HG03196 (cell line): ENCODE measurements around the gene C16orf96.

Source experiments
- ATAC-seq: cut with Tn5 transposase; IDR thresholded peaks from one replicate; pipeline ENCODE4 v1.9.1; 2021; ENCODE audit not compliant: unreplicated experiment

C16orf96 gene

DNA sequence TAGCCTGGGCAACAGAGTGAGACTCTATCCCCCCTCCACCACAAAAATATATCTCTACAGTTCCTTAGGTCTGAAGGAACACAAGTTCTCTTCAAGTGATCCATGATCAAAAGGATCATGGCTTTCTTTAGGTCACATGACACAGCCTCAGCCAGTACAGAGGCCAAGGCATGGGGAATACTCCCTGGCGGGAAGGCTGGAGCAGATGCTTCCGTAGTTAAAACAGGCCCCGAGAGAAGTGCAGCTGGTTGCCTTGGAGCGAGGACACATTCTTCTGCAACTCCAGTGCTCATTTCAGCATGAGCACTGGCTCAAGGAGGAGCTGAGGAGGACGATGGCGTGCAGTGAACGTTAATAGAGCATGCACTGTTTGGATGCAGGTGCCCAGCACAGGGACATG, 31.1 kb upstream of the C16orf96 start:
- ATAC-seq = no peak

DNA sequence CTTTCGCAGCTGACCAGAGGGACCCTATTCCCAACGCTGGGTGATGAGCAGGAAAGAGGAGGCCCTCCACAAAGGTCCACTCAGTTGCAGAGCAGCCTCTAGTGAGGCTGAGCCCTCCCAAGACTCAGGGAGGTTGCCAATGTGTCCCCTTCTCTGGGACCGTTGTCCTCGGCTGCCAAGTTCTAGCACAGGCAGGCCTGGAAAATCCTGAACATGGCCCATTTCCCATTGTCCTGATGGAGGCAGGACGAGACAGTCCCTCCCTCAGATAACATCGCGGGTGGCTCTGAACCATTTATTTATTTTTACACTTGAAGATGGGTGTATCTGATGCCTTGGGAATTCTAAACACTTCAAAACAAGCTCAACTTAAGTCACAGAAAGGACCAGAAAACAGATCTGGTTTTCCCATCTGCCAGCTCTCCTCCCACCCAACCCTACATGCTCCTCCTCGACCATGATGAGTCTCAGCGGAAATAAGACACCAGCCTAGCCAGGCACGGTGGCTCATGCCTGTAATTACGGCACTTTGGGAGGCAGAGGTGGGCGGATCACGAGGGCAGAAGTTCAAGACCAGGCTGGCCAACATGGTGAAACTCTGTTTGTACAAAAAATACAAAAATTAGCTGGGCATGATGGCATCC, 30.4 kb upstream of the C16orf96 start:
- ATAC-seq = no peak

DNA sequence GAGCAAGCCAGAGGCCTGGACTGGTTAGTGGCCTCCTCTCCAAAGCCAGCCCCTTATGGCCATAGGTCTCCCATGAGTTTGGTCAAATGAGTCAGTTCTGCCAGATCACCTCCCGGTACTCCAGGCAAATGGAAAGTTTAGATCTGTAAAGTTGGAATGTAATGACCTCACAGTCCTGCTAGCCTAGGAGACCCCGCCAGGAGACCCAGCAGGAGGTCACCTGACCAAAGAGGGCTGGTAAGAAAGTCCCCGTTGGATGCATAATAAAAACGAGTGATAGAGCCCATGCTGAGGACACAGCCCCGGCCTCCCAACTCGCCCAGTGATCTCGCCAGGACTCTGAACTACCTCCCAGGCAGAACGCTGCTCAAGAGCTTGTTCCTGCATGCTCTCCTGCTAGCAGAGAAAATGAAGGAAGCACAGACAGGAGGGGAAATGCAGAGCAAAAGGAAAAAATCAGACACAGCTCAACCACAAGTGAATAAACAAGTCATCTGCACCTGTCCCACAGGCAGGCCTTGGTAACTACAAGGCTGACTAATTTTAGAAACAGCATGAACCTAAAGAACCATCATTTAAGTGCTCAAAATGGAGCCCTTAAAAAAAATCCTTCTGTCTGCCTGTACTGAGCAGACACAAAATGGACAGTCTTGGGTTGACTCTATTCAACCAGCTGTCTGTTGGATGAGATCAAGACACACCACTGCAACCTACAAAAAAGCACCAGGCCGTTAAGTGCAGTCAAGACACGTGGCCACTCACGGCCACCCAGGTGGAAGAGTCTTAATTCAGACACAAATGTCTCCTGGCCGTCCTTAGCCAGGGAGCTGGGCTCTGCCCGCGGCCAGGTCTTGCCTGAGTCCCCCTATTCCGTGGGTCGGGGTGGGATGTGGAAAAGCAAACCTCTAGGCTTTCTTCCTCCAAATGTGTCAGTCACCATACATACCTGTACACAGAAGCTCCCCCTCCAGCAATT, 26.8 kb upstream of the C16orf96 start:
- no peak for ATAC-seq

DNA sequence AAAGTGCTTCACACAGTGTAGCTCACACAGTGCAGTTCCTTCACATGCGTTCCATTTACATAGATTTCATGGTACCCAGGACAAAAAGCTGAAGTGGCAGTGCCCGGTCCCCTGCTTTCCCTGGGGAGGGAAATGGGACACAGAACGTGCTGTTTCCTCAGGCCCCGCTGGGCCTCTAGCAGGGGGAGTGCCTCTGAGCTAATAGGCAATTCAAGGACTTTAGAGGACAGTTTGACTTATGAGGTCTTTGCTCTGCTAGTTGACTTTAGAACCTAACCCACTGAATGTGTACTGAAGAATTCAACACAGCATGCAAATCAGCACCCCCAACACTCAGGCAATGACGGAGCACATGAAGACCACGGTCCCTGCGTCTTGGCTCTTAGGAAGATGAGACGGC, 24.3 kb upstream of the C16orf96 start:
- no peak for ATAC-seq

DNA sequence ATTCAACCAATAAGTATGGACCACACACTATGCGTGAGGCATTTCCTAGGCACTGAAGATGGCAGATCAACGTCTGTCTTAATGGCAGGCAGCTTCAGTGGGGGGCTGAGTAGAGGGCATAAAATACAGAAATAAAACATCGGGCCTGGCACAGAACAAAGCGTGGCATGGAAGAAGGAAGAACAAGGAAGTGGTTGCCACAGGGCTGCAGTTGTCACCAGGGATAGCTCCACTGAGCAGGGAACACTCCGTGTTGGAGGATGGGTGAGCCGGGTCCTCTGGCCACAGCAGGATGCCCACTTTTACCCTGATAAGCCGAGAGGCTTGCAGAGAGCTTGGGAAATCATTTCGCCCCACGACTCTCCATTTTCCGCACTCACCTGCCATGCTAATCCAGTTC, 23.9 kb upstream of the C16orf96 start:
- no peak for ATAC-seq

DNA sequence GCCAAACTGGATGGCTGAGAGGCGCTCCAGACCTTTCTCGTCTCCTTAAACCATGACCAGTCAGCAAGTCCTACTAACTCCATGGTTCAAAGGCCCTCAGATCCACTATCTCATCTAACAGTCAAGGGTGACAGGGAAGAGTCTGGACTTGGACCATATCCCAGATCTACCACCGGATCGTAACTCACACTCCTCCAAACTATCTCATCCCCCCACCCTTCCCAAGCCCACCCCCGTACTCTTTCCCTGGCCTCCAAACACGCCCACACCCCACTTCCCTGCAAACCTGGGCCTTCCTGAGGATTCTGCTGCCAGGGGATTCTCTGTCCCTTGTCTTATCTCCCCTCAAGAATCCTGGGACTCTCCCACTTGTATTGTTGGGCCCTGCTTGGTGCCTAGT, 22.6 kb upstream of the C16orf96 start:
- ATAC-seq = no peak

DNA sequence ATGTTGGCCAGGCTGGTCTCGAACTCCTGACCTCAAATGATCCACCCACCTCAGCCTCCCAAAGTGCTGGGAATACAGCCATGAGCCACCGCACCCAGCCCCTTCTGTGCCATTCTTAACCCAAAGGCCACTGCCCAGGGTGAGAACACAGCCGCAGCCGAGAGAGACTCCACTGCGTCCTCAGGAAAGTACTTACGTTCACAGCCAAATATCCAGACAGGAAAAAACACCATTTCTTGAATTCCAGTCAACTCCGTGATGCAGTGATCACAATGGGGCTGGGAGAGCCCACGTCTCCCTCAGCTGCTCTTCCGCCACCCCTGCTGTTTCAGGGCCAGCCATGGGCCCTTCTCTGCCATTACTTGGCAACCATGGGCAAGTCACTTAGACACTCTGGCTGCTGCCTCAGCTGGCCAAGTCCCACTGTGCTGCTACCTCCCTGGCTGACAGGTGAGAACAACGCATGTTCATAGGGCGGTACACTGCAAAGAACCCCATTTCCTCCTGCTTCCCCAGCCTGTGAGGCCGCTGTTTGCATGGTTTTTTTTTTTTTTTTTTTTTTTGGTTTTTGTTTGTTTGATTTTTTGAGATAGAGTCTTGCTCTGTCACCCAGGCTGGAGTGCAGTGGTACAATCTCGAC, 21.9 kb upstream of the C16orf96 start:
- ATAC-seq = no peak

DNA sequence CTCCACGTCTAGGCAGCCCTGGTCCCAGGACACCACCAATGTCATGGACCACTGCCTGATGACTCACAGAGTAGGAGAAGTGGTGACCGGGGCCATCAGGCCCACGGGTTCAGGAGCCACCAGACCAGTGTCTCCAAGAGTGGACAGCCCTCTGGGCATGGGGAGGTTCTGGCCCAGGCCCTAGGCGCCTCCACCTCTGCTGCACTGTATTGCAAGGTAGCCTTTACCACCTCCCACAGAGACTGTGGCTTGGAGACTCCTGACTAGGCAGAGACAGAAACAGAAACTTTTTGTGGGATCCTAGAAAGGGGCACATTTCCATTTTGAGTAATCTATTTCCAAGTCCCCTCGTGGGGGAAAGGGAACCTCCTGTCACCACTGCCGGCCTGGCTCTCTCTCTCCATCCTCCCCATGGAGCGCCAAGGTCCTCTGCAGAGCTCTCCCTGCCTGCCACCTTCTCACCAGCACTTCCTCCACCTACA, 20.5 kb upstream of the C16orf96 start:
- no peak for ATAC-seq

DNA sequence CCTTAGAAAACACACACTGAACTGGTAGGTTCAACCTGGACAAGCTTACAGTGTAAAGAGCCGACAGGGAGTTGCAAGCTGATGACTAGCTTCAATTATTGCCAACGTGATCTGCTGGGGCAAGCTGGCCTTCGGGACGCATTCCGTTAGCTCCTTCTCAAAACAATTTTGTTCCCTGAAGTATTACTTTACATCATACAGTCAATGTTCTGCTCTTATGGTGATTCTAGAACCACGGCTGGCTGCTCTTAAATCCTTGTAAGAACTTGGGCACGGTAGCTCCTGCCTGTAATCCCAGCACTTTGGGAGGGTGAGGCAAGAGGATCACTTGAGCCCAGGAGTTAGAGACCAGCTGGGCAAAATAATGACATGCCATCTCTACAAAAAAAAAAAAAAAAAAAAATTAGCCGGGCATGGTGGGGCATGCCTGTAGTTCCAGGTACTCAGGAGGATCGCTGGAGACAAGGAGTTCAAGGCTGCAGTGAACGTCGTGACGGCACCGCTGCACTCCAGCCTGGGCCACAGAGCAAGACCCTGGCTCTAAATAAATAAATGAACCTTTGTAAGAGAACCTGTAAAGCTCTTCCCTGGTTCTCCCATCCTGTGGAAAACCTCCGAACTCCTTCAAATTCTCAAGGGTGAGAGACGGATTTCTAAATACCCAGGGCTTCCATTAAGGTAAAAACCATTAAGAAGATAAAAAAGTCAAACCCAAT, 19.6 kb upstream of the C16orf96 start:
- no peak for ATAC-seq

DNA sequence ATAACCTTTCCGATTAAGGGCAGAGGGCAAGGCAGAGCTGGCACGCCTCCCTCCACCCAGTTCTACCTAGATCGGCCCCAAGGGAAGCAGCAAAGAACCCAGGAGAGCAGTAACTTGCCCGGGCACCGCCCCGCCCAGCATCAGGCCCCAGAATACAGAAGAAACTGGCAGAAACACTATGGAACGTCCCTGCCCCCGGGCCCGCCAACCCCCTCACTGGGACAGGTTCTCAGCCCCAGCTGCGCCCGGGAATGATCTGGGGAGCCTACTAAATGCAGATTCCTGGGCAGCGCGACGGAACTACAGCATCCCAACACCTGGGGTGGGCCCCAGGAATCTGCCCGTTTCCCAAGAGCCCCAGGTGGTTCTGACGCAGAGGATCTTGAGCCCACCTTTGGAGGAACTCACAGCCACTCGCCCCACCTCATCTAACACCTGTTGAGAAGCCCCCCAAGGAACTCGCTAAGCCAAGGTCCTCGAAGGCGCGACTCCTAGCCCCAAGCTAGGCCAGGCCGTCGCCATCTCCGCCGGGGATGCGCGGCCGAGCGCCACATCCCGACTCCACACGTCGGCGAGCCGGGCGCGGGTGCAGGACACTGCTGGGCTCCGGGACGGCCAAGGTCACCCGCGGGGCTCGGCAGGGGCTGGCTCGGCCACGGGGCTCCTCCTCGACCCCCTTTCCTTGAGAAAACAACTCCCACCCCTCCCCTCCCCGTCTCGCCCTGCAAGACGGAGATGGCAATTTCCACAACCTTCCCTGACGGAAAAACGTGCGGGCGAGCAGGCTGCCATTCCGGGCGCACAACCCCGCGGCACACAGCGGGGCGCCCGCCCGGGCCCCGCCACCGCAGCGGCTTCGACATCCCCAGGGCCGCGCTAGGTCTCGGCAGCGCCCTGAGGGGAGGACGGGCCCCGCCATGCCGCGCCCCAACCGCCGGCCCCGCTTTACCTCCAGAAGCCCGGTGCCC, 18.5 kb upstream of the C16orf96 start:
- peak; percentile 13 for ATAC-seq

DNA sequence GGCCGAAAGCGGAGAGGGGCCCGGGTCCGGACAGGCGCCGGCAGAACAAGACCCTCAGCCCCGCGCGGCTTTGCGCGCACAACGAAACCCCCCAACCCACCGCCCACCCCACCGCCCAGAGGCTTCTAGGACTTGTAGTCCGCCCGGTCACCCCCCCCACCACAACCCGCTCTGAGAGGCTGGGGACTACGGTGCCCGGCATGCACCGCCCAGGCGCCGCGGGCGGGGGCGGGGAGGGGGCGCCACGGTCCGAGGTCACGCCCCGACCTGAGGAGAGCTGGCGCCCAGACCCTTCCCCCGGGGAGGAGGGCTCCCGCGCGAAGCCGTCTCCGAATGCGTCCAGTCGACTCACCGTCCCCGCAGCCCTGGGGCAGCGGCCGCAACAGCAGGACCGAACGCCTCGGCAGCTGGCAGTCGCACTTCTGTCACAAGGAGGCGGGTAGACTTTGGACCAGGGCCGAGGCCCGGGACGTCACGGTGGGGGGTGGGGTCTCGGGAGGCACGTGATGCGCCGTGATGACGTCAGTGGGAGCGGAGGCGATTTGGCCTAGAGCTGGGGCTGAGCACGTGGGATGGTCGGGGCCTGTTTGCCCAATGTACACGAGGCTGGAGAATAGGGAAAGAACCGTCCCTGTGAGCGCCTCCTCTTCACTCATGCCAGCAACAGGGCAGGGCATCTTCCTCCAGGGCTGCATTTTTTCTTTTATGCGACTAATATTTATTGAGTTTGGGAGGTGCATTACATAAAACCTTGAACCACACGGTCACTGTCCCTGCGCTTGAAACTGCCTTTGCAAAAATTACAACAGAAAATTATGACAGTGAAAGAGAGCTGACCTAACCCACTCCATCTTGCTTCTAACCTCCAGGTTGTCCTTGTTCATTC, 17.5 kb upstream of the C16orf96 start, which contains the start of gene CDIP1:
CDIP1 (minus strand) TSS at position 424 of the 886 bp plus-strand sequence. CDS start 24,643 bp downstream, outside the sequence.
- peak; percentile 73 for ATAC-seq

DNA sequence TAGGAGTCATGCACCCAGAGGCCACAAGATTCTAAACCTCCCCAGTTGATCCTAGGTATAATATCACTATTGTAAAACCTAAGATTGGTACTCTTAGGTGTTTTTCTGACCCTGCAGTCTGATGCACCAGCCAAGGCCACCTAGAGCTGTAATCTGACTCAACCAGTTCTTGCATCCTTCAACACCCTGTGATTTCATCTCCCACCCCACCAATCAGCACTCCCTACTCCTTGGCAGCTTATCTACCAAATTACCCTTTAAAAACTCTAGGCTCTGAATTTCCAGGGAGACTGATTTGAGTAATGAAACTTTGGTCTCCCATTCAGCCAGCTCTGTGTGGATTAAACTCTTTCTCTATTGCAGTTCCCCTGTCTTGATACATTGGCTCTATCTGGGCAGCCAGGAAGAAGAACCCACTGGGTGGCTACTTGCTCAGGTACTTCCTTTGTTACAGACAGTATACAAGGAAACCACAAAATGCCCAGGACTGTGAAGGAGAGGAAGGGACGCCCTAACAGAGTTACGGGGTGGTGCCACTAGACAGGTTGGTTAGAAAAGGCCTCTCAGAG, 16.3 kb upstream of the C16orf96 start:
- ATAC-seq = no peak

DNA sequence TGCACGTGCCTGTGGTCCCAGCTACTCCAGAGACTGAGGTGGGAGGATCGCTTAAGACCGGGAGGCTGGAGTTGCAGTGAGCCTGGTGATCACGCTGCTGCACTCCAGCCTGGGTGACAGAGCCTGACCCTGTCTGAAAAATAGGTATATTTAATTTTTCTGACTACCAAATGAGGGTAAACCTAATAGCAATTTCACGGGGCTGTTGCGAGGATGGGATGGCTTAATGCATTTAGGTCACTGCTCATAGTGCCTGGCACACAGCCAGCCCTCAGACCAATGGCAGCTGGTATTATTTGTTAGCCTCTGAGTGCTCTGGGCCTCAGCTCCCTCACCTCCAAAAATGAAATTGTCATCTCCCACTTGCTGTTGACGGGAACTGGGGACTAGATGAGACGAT, 11.7 kb upstream of the C16orf96 start:
- no peak for ATAC-seq

DNA sequence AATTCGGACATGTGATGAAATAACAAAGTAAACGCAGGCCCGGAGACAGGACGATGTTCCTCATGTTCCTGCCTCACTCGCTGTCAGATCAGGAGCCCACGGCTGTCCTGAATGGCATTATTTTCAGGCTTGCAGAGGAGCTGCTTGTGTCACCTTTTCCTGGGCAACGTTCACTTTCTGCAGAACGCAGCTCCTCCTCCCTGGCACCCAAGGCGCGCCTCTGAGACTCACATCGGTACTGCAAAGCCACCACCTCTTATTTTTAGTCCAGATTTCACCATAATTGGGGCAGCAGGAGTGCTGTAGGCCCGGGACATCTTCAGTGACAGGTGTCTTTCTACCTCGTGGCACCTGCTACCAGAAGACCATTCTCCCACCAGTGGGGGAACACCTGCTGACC, 8.0 kb upstream of the C16orf96 start:
- ATAC-seq = no peak

DNA sequence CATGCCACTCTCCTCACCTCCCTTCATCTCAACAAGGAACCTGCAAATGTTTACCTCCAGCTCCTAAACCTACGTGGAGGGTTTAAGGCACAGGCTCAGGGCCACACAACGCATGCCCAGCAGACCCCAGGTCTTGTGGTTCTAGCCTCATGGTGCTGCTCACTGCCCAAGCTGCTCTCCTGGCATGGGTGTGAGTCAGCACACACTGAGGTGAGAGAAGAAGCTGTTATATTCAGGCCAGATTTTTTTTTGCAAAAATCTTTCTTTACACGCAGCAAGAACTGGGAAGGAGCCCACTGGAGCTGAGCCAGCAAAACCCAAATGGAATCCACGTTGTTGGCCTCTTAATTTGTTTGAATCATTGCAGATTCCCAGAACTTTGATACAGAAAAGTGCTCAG, 5.5 kb upstream of the C16orf96 start:
- no peak for ATAC-seq

DNA sequence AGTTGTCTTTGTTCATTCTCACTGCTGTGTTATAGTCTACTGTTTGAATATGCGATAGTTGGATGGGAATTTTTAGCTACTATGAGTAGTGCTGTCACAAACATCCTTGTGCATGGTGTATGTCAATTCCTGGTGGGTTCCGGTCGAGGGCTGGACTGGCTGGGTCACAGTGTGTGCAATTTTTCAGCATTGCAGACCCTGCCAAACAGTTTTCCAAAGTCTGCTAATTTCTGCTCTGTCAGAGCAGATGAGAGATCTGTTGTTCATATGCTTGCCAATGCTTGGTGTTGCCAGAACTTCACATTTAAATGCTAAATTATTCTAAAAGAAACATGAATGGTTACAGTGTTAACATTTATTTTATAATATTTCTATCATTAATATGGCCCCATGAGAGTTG, 3.6 kb upstream of the C16orf96 start:
- ATAC-seq = no peak

DNA sequence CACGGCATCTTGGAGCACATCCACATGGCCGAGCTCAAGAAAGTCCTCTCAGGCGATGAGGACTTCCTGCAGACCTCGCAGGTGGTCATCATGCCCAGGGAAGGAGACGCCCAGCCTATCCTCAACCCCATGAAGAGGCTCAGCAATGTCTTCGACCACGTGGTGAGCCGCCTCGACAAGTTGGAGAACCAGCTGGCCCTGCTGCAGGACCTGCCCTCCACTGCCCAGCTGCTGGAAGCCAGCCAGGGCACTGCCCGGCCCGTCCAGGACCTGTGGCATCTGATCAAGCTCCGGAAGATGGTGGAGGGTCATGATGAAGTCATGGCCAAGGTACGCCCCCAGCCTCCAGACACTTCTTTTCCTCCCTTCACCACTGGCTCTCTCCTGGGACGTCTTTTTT, 440 bp downstream of the C16orf96 start:
- no peak for ATAC-seq

DNA sequence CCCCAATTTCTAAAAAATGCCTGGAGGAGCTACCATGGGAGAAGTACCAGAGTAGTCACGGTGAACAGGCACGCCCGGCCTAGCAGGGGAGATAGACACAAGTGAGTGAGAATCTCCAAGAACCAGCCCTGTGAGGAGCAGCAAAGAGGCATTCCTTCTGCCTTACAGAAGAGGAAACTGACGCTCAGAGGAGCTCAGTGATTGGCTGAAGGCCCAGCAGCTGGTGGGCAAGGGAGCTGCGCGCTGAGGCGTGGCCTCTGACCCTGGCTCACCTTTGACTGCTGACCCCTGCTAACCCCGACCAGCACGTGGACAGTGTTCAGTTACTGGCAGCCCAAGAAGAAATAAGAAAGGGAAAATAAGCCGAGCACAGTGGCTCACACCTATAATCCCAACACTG, 1.8 kb downstream of the C16orf96 start:
- no peak for ATAC-seq
